ENCODE measurements around the gene GRIK5.
"Not testable (repeated sequence)": the region's sequence is repeated elsewhere in the genome, so short reads cannot be mapped to it uniquely, and the experiment has no call there.

The GRIK5 gene

GRCh38 chr19:42105368-42105767, 35.4 kb upstream of the GRIK5 start:
- H3K4me3 ChIP-seq (ENCODE audit: low read depth, low read length), result no peak overlapping the region
- no peak for TF ChIP-seq CTCF (conservative IDR thresholded peaks at IDR 0.05; ENCODE audit: low read depth, low read length)
- DNase-seq (ENCODE audit: low read depth), result no peak

GRCh38 chr19:42102877-42103276, 32.9 kb upstream of the GRIK5 start:
- no peak for DNase-seq (ENCODE audit: low read depth)
- no peak overlapping the region for H3K4me3 ChIP-seq (ENCODE audit: low read depth, low read length)
- TF ChIP-seq CTCF (conservative IDR thresholded peaks at IDR 0.05; ENCODE audit: low read depth, low read length), result no peak

GRCh38 chr19:42100241-42100640, 30.2 kb upstream of the GRIK5 start:
- H3K4me3 ChIP-seq (ENCODE audit: low read depth, low read length); DNase-seq (ENCODE audit: low read depth): not testable (repeated sequence)

- no peak for DNase-seq (ENCODE audit: low read depth)
- TF ChIP-seq CTCF (conservative IDR thresholded peaks at IDR 0.05; ENCODE audit: low read depth, low read length), result no peak
- no peak overlapping the region for H3K4me3 ChIP-seq (ENCODE audit: low read depth, low read length)
Measured at GRCh38 chr19:42099336-42099925, 29.4 kb upstream of the GRIK5 start.

- no peak for DNase-seq (ENCODE audit: low read depth)
- no peak for TF ChIP-seq CTCF (conservative IDR thresholded peaks at IDR 0.05; ENCODE audit: low read depth, low read length)
- no peak overlapping the region for H3K4me3 ChIP-seq (ENCODE audit: low read depth, low read length)
Measured at GRCh38 chr19:42098781-42099180, 28.8 kb upstream of the GRIK5 start.

GRCh38 chr19:42097461-42097860, 27.5 kb upstream of the GRIK5 start:
- DNase-seq (ENCODE audit: low read depth), result no peak
- H3K4me3 ChIP-seq (ENCODE audit: low read depth, low read length), result no peak overlapping the region
- TF ChIP-seq CTCF (conservative IDR thresholded peaks at IDR 0.05; ENCODE audit: low read depth, low read length), result no peak

GRCh38 chr19:42096255-42096837, 26.3 kb upstream of the GRIK5 start:
- TF ChIP-seq CTCF (conservative IDR thresholded peaks at IDR 0.05; ENCODE audit: low read depth, low read length), result no peak
- DNase-seq (ENCODE audit: low read depth), result no peak
- H3K4me3 ChIP-seq (ENCODE audit: low read depth, low read length), result no peak overlapping the region

Data from choroid plexus epithelial cell (primary cell).